K562 (cell line): ENCODE data around the gene GIT2. TPM values are rescaled to one million over a fixed set of nuclear protein-coding genes. Genes with fewer than 3 reads are reported as not detected.
A peak's percentile ranks its signal among the peaks of the same experiment; 100 is the strongest.

ENCODE experiments used
- ATAC-seq: fragments of 200-7000 bp; cut with Tn5 transposase; 3 replicates; pipeline ENCODE4 v1.9.1; 2020; ENCODE audit warnings: moderate library complexity
- BruUV-seq: library from RNA; stranded (reverse); fragments of 400-500 nt; replicated peaks from 2 replicates; lab custom pipeline; 2021; lab: Mats Ljungman, UMichigan
- CTCF ChIA-PET: fragments of 300-600 bp; formaldehyde crosslinking; extraction: SDS; loops from one replicate; lab custom pipeline; 2021; ENCODE audit warnings: low intra/inter-chr PET ratio; lab: Yijun Ruan, JAX
- POLR2A ChIA-PET: fragments of 300-600, 350-650 bp; sonication (Branson Sonifier 250); formaldehyde crosslinking; extraction: SDS; loops from one replicate; lab custom pipeline; 2021; ENCODE audit warnings: antibody characterized with exemption, inconsistent platforms; lab: Yijun Ruan, JAX
- DNase-seq, 4 experiments: peaks; one replicate each; pipeline versions ENCODE4 v3.0.0 to v3.0.0-alpha.2; 2011 to 2018; ENCODE audit warnings: low spot score in 3 of 4, mixed read lengths in 3 of 4; ENCODE audit errors: extremely low read depth in 1 of 4
- FAIRE-seq: peaks from 2 replicates; lab custom pipeline; 2011; peaks lifted over from hg19 to GRCh38; lab: Jason Lieb, UNC
- H2AFZ ChIP-seq: 2 replicates; pipeline ENCODE4 v1.6.0; 2011; ENCODE audit warnings: low read depth, low read length, control low read depth, inconsistent platforms
- H3K27ac ChIP-seq: fragments of 200-600 bp; 3 replicates; pipeline ENCODE4 v1.8.0; 2011; ENCODE audit warnings: low read depth, mild to moderate bottlenecking, control low read depth, inconsistent platforms, low read length, moderate library complexity, mixed read lengths; ENCODE audit errors: extremely low read depth
- H3K27me3 ChIP-seq, 2 experiments: fragments of 300-600 bp in 1 of 2; 2 replicates in 1 of 2; 3 replicates in 1 of 2; pipeline versions ENCODE4 v1.6.0 to v1.8.0; 2011; ENCODE audit warnings: inconsistent platforms in 2 of 2, low read length in 2 of 2, mild to moderate bottlenecking in 1 of 2, mixed read lengths in 1 of 2, moderate library complexity in 1 of 2; ENCODE audit not compliant: control insufficient read depth in 2 of 2, insufficient read depth in 2 of 2
- H3K36me3 ChIP-seq: fragments of 300-600 bp; 3 replicates; pipeline ENCODE4 v1.8.0; 2011; ENCODE audit warnings: mild to moderate bottlenecking, low read length, inconsistent platforms; ENCODE audit not compliant: control insufficient read depth, insufficient read depth
- H3K4me1 ChIP-seq, 2 experiments: fragments of 200-600 bp in 1 of 2; replicated peaks in 1 of 2; 2 replicates in 1 of 2; 3 replicates in 1 of 2; pipeline versions ENCODE4 v1.5.1 to v1.8.0; 2011; ENCODE audit warnings: inconsistent platforms in 2 of 2, low read length in 2 of 2, mild to moderate bottlenecking in 1 of 2, mixed read lengths in 1 of 2, moderate library complexity in 1 of 2; ENCODE audit not compliant: control insufficient read depth in 2 of 2, insufficient read depth in 2 of 2
- H3K4me2 ChIP-seq: 2 replicates; pipeline ENCODE4 v1.6.1; 2011; ENCODE audit warnings: low read length, control low read depth, inconsistent platforms, mixed read lengths; ENCODE audit not compliant: insufficient read depth
- H3K4me3 ChIP-seq: fragments of 200-600 bp; sonication (generic), shearing (Covaris generic); 2 replicates; pipeline ENCODE4 v1.5.1; 2016; ENCODE audit warnings: control low read depth, inconsistent platforms
- H3K79me2 ChIP-seq: fragments of 200-600 bp; 3 replicates; pipeline ENCODE4 v1.8.0; 2011; ENCODE audit warnings: low read length, inconsistent platforms; ENCODE audit not compliant: control insufficient read depth, insufficient read depth
- H3K9ac ChIP-seq, 2 experiments: 2 replicates each; pipeline versions ENCODE4 v1.6.0 to v1.6.1; 2011; ENCODE audit warnings: low read depth in 2 of 2, low read length in 2 of 2, control low read depth in 1 of 2, inconsistent platforms in 1 of 2, mild to moderate bottlenecking in 1 of 2, mixed read lengths in 1 of 2; ENCODE audit not compliant: insufficient read depth in 1 of 2
- H3K9me1 ChIP-seq: one replicate; pipeline ENCODE4 v1.6.0; 2011; ENCODE audit warnings: inconsistent platforms, mild to moderate bottlenecking, low read length, moderate library complexity; ENCODE audit not compliant: control insufficient read depth, insufficient read depth
- H3K9me3 ChIP-seq: replicated peaks from 2 replicates; pipeline ENCODE4 v1.5.1; 2011; ENCODE audit warnings: low read depth, low read length, inconsistent platforms; ENCODE audit not compliant: control insufficient read depth, insufficient read depth
- H4K20me1 ChIP-seq: replicated peaks from 2 replicates; pipeline ENCODE4 v1.6.1; 2011; ENCODE audit warnings: low read length, inconsistent platforms, mixed read lengths; ENCODE audit not compliant: control insufficient read depth, insufficient read depth
- ARID2 ChIP-seq: fragments of 450-650 bp; IDR thresholded peaks from 2 replicates; pipeline ENCODE4 v1.6.1; 2017; ENCODE audit warnings: antibody characterized with exemption, mild to moderate bottlenecking
- BRD4 ChIP-seq: fragments of 200-600 bp; sonication (generic); IDR thresholded peaks from 2 replicates; pipeline ENCODE4 v1.6.1; 2017; ENCODE audit warnings: inconsistent platforms
- CBX2 ChIP-seq: fragments of 200-600 bp; sonication (generic); IDR thresholded peaks from one replicate; pipeline ENCODE4 v1.6.1; 2012; ENCODE audit warnings: mild to moderate bottlenecking, low read length, inconsistent platforms; ENCODE audit not compliant: insufficient read depth, poor library complexity, severe bottlenecking
- DPF2 ChIP-seq: fragments of 450-650 bp; IDR thresholded peaks from 2 replicates; pipeline ENCODE4 v1.6.1; 2016
- JUND ChIP-seq, 2 experiments: IDR thresholded peaks; 2 replicates in 1 of 2; 3 replicates in 1 of 2; pipeline ENCODE4 v1.6.1; 2011; ENCODE audit warnings: borderline replicate concordance in 2 of 2, low read depth in 2 of 2, low read length in 2 of 2, improper control_type of control experiment in 1 of 2, missing biosample characterization in 1 of 2, missing genetic modification characterization in 1 of 2, missing genetic modification reagents in 1 of 2
- PHF8 ChIP-seq: fragments of 200-600 bp; sonication (generic); IDR thresholded peaks from 2 replicates; pipeline ENCODE4 v1.6.1; 2012; ENCODE audit warnings: mixed run types, mild to moderate bottlenecking, inconsistent platforms, low read length, moderate library complexity, borderline replicate concordance
- POLR2G ChIP-seq: fragments of 200-400 bp; formaldehyde crosslinking; IDR thresholded peaks from 2 replicates; pipeline ENCODE4 v1.6.1; 2017; ENCODE audit warnings: low read depth, mild to moderate bottlenecking, antibody characterized with exemption, low read length, moderate library complexity
- TAF15 ChIP-seq: fragments of 200-400 bp; formaldehyde crosslinking; IDR thresholded peaks from 2 replicates; pipeline ENCODE4 v1.6.1; 2017; ENCODE audit warnings: mild to moderate bottlenecking, low read depth, low read length, moderate library complexity
- TCF3 ChIP-seq: sonication (generic); formaldehyde crosslinking; IDR thresholded peaks from 2 replicates; pipeline ENCODE4 v1.4.0; 2020; ENCODE audit warnings: mild to moderate bottlenecking, missing genetic modification reagents
- ZNF175 ChIP-seq: fragments of 200-800 bp; sonication (Bioruptor generic); IDR thresholded peaks from 2 replicates; pipeline ENCODE4 v1.6.1; 2016; ENCODE audit warnings: low read depth, mild to moderate bottlenecking, missing genetic modification characterization, missing compliant biosample characterization
- ZNF75A ChIP-seq: fragments of 450-650 bp; formaldehyde crosslinking; IDR thresholded peaks from 2 replicates; pipeline ENCODE4 v1.4.0; 2020; ENCODE audit warnings: mild to moderate bottlenecking
- WGBS: fragments of 100-300 bp; shearing (Covaris generic); methylation state at CpG from one replicate; pipeline ENCODE4 v1.1.6; 2016; ENCODE audit warnings: low coverage, mixed read lengths; ENCODE audit not compliant: insufficient coverage; ENCODE audit errors: missing lambda C conversion rate; 5-methylcytosine and 5-hydroxymethylcytosine counted together
- in situ Hi-C: fragments of 300-500 bp; cut with MboI; formaldehyde crosslinking; loops from 4 replicates; pipeline ENCODE4 v1.15.0; 2018; ENCODE audit warnings: inconsistent platforms, mixed read lengths
- intact Hi-C: fragments of 100-400 bp; cut with micrococcal nuclease; formaldehyde crosslinking; loops from 2 replicates; pipeline ENCODE4 v1.14.2; 2022
- polyA plus RNA-seq, 8 experiments: library from polyadenylated mRNA; depleted of rRNA in 4 of 8; stranded (reverse) in 5 of 8; unstranded in 3 of 8; fragments of >200 nt; fragmentation: Nextera tagmentation in 2 of 8; fragmentation: Illumina TruSeq in 1 of 8; extraction: Ambion mirVana in 2 of 8; extraction: Trizol in 1 of 8; gene quantifications; 2 replicates each; pipeline versions ENCODE4 v1.2.1 to v1.2.3, GENCODE V29; 2011 to 2014; ENCODE audit warnings: inconsistent platforms in 1 of 8, missing spikeins in 1 of 8
- total RNA-seq, 7 experiments: library from RNA; depleted of rRNA in 6 of 7; stranded (reverse); fragments of >200 nt in 6 of 7; fragmentation: Illumina TruSeq in 2 of 7; extraction: Trizol in 2 of 7; gene quantifications; 2 replicates each; pipeline versions ENCODE4 v1.2.1 to v1.2.3, GENCODE V29; 2011 to 2021; ENCODE audit warnings: low replicate concordance in 1 of 7
- TF ChIP-seq, protein P1 (sequence below): fragments of 250-450 bp; sonication (Bioruptor Pico); IDR thresholded peaks from 2 replicates; pipeline ENCODE4 v1.4.0; 2020

The GIT2 gene
- total and polyA plus RNA-seq, 9 of the 15 experiments (the other 6 are each of a cell fraction or from before 2014, with no cell fraction given): 4.0 to 30.4 (median 23.5) TPM

DNA sequence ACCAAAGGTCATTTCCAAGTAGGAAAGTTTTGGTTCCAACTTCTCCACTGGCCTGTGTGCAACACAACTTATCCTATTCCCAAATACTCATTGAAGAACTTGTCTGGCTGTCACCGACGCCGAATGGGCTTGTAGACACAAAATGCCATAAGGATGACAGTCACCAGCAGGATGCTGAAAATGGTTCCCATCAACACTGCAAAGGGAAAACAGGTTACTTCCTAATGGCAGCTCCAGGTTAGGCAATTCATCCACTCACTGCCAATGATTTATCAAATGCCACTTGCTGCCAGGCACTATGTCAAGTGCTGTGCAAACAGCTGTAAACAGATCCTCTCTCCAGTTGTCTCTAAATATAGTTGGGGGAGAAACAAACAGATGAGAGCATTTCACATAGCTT is 46.1 kb upstream of the GIT2 start:
- no peaks in the 10 kb centered on the region for H3K9me3 ChIP-seq
- CTCF ChIA-PET: no interaction called here
- no peak overlapping the region for H2AFZ ChIP-seq
- TF ChIP-seq ARID2: no peak
- no peak for TF ChIP-seq TAF15
- TF ChIP-seq, all 486 proteins: peak for 0
- 93% methylated on average over 3 of the region's 3 CpGs for WGBS
- no peaks in the 10 kb centered on the region for H3K9me1 ChIP-seq
- H3K27ac ChIP-seq: no peak overlapping the region
- POLR2A ChIA-PET: no interaction called here
- no peak for DNase-seq
- intact Hi-C loops: no loop called here
- H3K4me1 ChIP-seq: peaks cover 4 to 28% of the 10 kb centered on the region in 2 experiments
- peaks cover 14% of the 10 kb centered on the region for H3K79me2 ChIP-seq
- no peaks in the 10 kb centered on the region for H3K27me3 ChIP-seq
- peaks cover 39% of the 10 kb centered on the region for H3K36me3 ChIP-seq
- in situ Hi-C loops: no loop called here
- H4K20me1 ChIP-seq: no peaks in the 10 kb centered on the region
- BruUV-seq: no TSS peak
- H3K4me3 ChIP-seq: no peak overlapping the region
- no peak overlapping the region for H3K4me2 ChIP-seq
- no peak for ATAC-seq
- FAIRE-seq: no peak
- no peak overlapping the region for H3K9ac ChIP-seq

DNA sequence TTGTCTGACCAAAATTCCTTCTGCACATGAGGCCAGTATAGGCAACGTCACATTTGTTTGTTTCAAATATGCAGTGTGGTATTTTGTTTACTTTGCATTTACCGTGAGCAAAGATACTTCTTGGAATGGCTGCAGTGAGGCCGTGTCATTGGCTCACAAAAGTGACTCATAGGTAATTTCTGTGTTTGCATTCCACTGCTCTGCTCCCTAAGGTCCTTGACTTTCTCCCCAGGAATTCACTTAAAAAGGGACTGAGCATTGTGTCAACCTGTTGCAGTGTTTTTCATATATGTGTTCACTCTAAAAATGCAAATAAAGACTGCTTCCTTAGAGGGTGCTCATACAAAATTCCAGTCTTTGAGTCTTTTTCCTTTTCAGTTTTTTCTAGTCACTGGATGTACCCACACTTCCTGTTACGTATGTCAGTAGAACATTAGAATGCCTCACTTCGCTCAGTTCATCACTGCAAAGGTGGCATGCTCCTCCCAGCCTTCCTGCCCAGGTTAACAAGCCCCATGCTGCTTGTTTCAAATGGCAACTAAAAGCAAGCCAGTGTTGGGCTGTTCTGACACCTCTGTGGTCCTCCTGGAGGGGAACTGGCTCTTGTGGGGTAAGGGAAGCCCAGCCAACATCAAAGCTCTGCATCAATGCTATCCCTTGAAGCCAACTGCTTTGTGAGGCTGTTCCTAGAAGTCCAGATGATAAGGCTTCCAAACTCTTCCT is 43.1 kb upstream of the GIT2 start:
- no peaks in the 10 kb centered on the region for H3K9me1 ChIP-seq
- 44% methylated on average over 5 of the region's 5 CpGs for whole genome bisulfite sequencing
- DNase-seq (peak in 1 of 4 experiments; percentile 28), ATAC-seq (peak; percentile 40), FAIRE-seq (peak; percentile 65)
- peaks cover 2 to 19% of the 10 kb centered on the region in 2 experiments; a peak in 4 of 5 replicates for H3K4me1 ChIP-seq
- CTCF ChIA-PET: interaction anchor here (0.6 kb wide), 1 partner anchor 787 kb away, joined by 3 read pairs; no protein-coding TSS in a partner anchor
- no peaks in the 10 kb centered on the region for H4K20me1 ChIP-seq
- POLR2A ChIA-PET: interaction anchor here (0.6 to 1.3 kb wide), 3 partner anchors 11 to 226 kb away, joined by 3 to 4 read pairs (median 3); no protein-coding TSS in a partner anchor
- intact Hi-C loops: no loop called here
- H3K27me3 ChIP-seq: no peaks in the 10 kb centered on the region
- no peak overlapping the region for H3K4me3 ChIP-seq
- H3K9me3 ChIP-seq: no peaks in the 10 kb centered on the region
- BruUV-seq: no TSS peak
- in situ Hi-C loops: no loop called here
- peak overlapping the region in 1 of 2 experiments; percentile 75; a peak in 1 of 4 replicates for H3K9ac ChIP-seq
- H3K79me2 ChIP-seq: peaks cover 5% of the 10 kb centered on the region; the same call in 1 of the 3 replicates
- H3K27ac ChIP-seq: peak overlapping the region; percentile 57; the same call in 2 of the 3 replicates
- H3K4me2 ChIP-seq: no peak overlapping the region
- H3K36me3 ChIP-seq: peaks cover 62% of the 10 kb centered on the region
- H2AFZ ChIP-seq: peak overlapping the region; percentile 9; the same call in 1 of the 2 replicates
- no peak for TF ChIP-seq TCF3 (CRISPR knock-in tag)
- TF ChIP-seq BRD4: no peak
- no peak for TF ChIP-seq ZNF175 (CRISPR knock-in tag)
- TF ChIP-seq JUND (IDR thresholded peaks at IDR 0.05; ENCODE audit: borderline replicate concordance, low read depth, low read length): peak; percentile 44; the same call in 1 of the 2 replicates
- peak; percentile 67; the same call in 1 of the 3 replicates for TF ChIP-seq JUND (tag; IDR thresholded peaks at IDR 0.05; ENCODE audit: borderline replicate concordance, low read depth, low read length)
- no peak for TF ChIP-seq PHF8
- TF ChIP-seq CBX2: no peak
- TF ChIP-seq, protein P1, sequence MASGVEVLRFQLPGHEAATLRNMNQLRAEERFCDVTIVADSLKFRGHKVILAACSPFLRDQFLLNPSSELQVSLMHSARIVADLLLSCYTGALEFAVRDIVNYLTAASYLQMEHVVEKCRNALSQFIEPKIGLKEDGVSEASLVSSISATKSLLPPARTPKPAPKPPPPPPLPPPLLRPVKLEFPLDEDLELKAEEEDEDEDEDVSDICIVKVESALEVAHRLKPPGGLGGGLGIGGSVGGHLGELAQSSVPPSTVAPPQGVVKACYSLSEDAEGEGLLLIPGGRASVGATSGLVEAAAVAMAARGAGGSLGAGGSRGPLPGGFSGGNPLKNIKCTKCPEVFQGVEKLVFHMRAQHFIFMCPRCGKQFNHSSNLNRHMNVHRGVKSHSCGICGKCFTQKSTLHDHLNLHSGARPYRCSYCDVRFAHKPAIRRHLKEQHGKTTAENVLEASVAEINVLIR (CRISPR knock-in tag): no peak
- TF ChIP-seq POLR2G: no peak
- 0 out of 2 replicates have a peak, but pooled peaks have one; percentile 28 for TF ChIP-seq DPF2
- TF ChIP-seq ZNF75A: no peak
